A549 treated with Mapracorat at 1 μM for 4 hours (cell line): ENCODE measurements around the gene ZNF526. TPM values are rescaled to one million over a fixed set of nuclear protein-coding genes. Genes with fewer than 3 reads are reported as not detected.

Source experiments
- total RNA-seq: library from RNA; stranded (reverse); fragments of 200-300 nt; extraction: Qiagen RNA extraction; gene quantifications from 5 replicates; pipeline ENCODE4 v1.2.3, GENCODE V29; 2022

The ZNF526 gene, protein sequence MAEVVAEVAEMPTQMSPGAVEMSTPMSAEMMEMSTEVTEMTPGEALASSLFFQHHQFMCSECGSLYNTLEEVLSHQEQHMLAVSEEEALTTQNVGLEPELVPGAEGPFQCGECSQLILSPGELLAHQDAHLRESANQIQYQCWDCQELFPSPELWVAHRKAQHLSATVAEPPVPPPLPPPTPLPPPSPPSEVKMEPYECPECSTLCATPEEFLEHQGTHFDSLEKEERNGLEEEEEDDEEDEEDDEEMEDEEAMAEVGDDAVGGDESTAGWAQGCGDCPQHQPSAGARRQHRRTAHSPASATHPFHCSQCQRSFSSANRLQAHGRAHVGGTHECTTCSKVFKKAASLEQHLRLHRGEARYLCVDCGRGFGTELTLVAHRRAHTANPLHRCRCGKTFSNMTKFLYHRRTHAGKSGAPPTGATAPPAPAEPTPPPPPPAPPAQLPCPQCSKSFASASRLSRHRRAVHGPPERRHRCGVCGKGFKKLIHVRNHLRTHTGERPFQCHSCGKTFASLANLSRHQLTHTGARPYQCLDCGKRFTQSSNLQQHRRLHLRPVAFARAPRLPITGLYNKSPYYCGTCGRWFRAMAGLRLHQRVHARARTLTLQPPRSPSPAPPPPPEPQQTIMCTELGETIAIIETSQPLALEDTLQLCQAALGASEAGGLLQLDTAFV
- total RNA-seq: 16.7 to 20.4 TPM (median 19.7 TPM) in 5 replicates

DNA sequence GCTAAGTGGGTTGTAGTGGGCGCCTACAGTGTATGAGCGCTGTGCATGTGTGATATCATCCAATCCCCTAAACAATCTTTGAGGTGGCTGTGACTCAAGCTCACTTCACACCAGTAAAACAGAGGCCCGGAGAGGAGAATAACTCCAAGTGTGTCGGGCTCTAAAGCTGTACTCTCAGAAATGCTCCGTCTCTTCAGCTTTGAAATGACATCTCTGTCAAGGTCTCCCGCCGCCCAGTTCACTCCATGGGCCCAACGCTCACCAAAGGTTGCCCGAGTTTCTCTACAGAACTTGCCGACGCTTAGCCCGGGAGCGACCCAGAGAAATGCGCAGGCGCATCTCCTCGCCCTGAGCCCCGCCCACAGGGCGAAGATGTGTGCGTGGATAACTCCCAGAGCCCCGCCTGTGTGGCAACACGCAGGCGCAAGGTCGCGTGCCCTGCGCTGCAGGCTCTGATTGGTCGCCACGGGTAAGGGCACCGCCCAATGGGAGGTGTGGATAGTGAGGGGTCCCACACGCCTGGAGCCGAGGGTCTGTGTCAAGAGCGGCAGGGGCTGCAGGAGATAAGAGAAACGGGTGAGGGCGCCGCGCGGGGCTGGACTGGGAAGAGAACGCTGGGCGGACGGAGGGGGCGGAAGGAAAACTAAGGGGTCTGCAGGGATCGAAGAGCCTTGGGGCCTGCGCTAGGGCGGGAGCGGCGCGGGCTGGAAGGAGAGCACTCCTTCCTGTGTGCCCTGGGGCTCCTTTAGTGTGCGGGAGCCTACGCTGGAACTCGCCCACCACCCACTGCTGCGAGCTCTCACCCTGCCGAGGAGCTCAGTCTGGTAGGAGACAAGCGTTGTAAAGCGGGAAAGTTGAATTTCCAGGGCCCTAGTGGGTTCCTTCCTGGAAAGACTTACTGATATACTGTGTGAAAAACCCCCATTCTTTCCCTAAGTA lies at the start of gene ZNF526:
ZNF526 (plus strand) TSS at position 501 of the 939 bp plus-strand sequence. CDS start 4,092 bp downstream, outside the sequence.

GRCh38 chr19:42217520-42218437 lies 2.3 kb upstream of the ZNF526 start, which contains the start of gene DEDD2:
DEDD2 (minus strand) TSS chr19:42217677; CDS start chr19:42217007, 670 bp downstream.

DNA sequence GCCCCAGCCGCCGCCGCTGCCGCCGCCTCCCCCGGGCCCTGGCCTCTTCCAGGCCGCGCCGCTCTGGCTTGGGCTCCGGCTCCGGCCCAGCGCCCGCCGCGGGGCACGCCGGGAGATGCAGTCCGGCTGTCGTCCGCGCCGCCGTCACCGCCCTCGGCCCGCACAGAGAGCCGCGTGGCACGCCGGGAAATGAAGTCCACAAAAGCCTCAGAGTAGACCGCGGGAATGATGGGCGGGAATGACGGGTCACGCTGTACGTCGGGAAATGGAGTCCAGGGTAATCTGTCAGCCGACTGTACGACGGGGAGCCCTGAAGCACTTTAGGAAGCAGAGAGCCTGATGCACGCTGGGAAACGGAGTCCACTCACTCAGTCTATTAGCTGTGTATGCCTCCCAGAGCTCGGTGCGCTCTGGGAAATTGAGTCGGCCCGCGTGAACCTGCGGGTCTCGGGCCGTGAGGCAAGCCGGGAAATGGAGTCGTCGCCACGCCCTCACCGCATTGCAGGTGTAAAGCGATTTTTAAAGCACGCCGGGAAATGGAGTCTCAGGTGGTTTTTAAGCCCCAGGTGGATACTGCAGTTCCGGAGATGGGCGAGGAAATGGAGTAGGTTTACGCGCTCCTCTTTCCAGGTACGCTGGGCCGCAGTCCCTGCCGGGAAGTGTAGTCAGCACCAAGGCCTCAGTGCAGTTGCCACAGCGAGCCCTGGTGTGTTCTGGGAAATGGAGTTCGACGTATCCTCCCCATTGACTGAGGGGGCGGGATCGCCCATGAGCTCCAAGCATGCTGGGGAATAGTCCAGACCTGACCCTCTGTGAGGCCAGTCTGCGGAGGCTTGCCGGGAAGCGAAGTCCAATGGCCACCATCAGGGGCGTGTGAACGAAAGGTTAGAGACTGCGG lies 22.6 kb downstream of the ZNF526 start, which contains the start of gene GSK3A:
GSK3A (minus strand) TSS at position 91 of the 898 bp plus-strand sequence. CDS start 137 bp downstream, outside the sequence.

GRCh38 chr19:42254850-42255765 lies 35.0 kb downstream of the ZNF526 start, which contains the start of gene ERF:
ERF (minus strand) TSS chr19:42255128; CDS start chr19:42254999, 129 bp downstream.

GRCh38 chr19:42268704-42269477 lies 48.8 kb downstream of the ZNF526 start, which contains the start of gene CIC:
CIC (plus strand) TSS chr19:42269252; CDS start chr19:42271784, 2,532 bp downstream.

Other genes with a start within 250 kb of the ZNF526 start
- gene ATP1A3, start 226.1 kb upstream of the ZNF526 start, total RNA-seq: 3.4 to 4.8 TPM (median 4.1 TPM) in 5 replicates
- 0.33 to 0.53 TPM (median 0.43 TPM) in 5 replicates for gene GRIK5, start 150.1 kb upstream of the ZNF526 start, total RNA-seq
- 29.6 to 38.8 TPM (median 36.5 TPM) in 5 replicates for gene ZNF574, start 144.1 kb upstream of the ZNF526 start, total RNA-seq
- gene POU2F2, start 87.9 kb upstream of the ZNF526 start, total RNA-seq: 0.18 to 0.65 TPM (median 0.45 TPM) in 5 replicates
- gene DEDD2, start 2.6 kb upstream of the ZNF526 start, total RNA-seq: 50.3 to 74.2 TPM (median 67.4 TPM) in 5 replicates
- gene GSK3A, start 22.3 kb downstream of the ZNF526 start, total RNA-seq: 106 to 149 TPM (median 146 TPM) in 5 replicates
- gene ERF, start 34.8 kb downstream of the ZNF526 start, total RNA-seq: 90.1 to 130 TPM (median 124 TPM) in 5 replicates
- 40.6 to 55.1 TPM (median 48.9 TPM) in 5 replicates for gene CIC, start 48.9 kb downstream of the ZNF526 start, total RNA-seq
- gene PRR19, start 81.8 kb downstream of the ZNF526 start, total RNA-seq: 2.8 to 4.4 TPM (median 3.8 TPM) in 5 replicates
- gene PAFAH1B3, start 82.3 kb downstream of the ZNF526 start, total RNA-seq: 130 to 159 TPM (median 149 TPM) in 5 replicates
- gene TMEM145, start 93.0 kb downstream of the ZNF526 start, total RNA-seq: 1.8 to 3.7 TPM (median 3.0 TPM) in 5 replicates
- 19.5 to 26.4 TPM (median 24.3 TPM) in 5 replicates for gene MEGF8, start 105.3 kb downstream of the ZNF526 start, total RNA-seq
- gene CNFN, start 170.0 kb downstream of the ZNF526 start, total RNA-seq: 43.6 to 57.0 TPM (median 49.3 TPM) in 5 replicates
- gene LIPE, start 207.1 kb downstream of the ZNF526 start, total RNA-seq: 1.3 to 2.3 TPM (median 1.7 TPM) in 5 replicates
- 0.19 TPM in 1 of 5 replicates, not detected in the others for gene CXCL17, start 222.6 kb downstream of the ZNF526 start, total RNA-seq